ENCODE data around the gene SCAF4.

The SCAF4 gene

DNA sequence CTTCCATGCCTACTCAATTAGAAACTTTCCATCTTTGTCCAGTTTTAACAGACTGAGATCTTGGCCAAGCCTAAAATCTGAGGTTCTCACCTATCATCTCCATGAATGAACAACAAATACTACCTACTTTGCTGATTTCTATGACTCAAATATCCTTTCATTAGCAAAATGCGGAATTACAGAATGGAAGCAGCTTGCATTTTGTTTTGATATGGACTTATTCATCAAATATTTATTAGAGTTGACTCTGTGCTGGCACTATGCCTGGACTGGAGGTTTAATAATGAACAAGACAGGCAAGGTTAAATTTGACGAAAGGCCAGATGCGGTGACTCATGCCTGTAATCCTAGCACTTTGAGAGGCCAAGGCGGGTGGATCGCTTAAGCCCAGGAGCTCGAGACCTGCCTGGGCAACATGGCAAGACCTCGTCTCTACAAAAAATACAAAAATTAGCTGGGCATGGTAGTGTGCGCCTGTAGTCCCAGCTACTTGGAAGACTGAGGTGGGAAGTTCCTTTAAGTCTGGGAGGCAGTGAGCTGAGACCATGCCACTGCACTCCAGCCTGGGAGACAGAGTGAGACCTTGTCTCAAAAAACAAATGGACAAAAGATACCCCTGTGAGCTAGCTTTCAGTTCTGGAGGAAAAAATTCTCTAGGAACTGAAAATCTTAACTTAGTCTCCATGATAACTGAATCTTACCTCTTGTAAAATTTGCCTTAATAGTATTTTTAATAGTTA, 101.8 kb downstream of the SCAF4 start:
- DNase-seq, result no peak

DNA sequence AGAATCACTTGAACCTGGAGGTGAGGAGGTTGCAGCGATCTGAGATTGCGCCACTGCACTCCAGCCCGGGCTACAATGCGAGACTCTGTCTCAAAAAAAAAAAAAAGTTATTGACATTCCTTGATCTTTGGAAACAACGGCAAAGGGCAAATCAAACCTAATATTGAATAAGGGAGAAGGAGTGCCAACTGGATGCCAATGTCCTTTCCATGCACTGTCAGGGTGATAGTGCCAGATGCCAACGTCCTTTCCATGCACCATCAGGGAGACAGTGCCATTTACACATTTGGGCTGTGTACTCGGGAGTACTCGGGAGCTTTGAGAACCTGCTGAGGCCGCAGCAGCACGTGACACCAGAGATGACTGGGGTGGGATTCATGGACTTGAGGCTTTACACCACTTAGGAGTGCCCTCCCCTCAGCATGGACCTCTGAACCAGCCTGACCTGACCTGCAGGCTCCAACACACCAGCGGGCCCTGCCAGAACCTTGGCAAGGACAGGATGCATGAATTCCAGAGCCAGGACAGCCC, 106.9 kb downstream of the SCAF4 start:
- no peak for DNase-seq

DNA sequence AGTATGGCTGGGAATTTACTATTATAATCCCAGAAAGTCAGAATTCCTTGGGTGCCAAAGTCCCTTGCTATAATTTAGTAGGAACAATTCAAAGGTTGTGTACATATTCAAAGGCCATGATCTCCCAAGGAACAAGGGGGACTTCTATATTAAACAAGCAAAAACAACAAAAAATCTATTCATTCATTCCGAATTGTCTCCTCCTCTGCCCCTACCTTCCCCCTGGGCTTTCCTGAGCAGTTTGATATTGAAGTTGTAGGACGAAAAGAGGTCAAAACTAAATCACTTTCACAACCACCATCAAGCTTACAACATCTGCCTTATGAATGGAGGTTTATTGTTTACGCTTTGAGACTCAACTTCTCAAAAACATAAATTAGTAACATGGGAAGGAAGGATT, 107.7 kb downstream of the SCAF4 start:
- no peak for DNase-seq

DNA sequence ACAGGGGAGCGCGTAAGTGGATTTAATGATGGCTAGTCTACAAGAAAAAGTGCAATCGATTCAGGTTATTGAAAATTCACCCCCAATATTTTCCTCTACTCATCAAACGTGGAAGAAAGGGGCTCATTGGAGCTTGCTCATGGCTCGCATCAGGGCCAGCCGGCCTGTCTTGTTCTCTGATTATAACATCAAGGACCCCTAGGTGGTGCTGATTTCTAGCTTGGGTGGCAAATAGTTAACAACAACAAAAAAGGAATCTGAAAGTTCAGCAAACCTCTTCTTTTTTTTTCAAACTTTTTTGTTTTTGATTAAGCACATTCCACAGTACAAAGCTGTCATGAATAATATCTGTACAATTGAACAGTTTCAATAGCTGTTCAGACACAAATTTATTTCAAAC, 108.3 kb downstream of the SCAF4 start:
- peak; percentile 8 for DNase-seq

DNA sequence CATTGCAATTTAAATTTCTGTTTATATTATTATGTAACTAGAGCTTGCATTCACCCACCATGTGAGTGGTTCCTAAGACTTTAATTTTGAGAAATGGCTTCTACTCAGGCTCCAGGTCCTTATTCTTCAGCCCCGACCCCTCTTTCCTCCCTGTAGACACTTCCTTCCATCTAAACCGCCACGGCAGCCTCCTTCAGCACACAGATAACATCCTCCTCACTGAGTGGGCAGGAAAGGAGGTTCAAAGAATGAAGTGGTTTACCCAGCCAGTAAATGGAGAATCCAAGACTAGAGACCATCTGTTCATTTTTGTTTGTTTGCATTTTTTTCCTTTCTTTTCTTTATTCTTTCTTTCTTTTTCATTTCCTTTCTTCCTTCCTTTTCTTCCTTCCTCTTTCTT, 109.5 kb downstream of the SCAF4 start:
- no peak for DNase-seq

All from activated CD4-positive, alpha-beta T cell treated with anti-CD3 and anti-CD28 coated beads, Interleukin-10, Interleukin-2, amounts not matched to agents 100 ng/mL and 50 ng/mL, durations not matched to agents 16 hours and 8 hours (primary cell).